NOMO-1 treated with DMSO at 0.1 percent for 48 hours (cell line): ENCODE results near the gene NCKAP5.

ENCODE experiments used
- DNase-seq: peaks from one replicate; lab custom pipeline; 2025; ENCODE audit not compliant: unreplicated experiment; lab: John Stamatoyannopoulos, UW

The NCKAP5 gene

DNA sequence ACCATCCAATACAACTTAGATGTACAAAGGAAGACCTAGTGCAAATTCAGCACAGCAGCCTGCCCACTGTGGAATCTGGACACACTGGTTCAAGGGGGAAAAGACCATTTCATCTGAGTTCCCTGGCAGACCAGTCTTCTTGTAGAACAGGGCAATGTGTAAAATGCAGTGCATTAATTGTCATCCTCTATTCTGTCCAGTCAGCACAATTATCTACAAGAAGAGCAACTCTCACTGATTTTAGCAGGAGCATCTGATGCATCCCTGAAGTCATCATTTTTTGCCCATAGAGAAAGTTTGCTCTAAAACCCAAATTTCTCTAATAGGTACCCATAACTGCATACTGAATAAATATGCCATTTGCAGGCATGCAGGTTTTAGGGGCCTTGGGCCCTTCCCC, 816.4 kb downstream of the NCKAP5 start:
- no peak for DNase-seq

- no peak for DNase-seq
Observed at GRCh38 chr2:132750606-132751005, 817.7 kb downstream of the NCKAP5 start.

DNA sequence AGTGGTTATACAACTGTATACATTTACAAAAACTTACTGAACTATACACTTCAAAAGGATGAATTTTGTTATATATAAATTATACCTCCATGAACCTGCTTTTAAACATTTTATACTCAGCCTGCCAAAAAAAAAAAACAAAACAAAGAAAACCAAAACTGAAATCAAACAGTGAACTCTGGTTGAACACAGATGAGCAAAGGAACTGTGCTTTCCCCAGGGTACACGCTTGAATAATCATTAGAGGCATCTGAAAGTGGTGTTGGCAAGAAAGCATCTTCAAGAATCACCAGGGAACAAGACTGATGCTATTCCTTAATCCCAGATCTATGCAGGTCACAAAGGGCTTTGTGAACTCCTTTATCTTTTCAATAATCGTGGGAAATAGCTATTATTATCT, 821.2 kb downstream of the NCKAP5 start:
- DNase-seq: no peak

DNA sequence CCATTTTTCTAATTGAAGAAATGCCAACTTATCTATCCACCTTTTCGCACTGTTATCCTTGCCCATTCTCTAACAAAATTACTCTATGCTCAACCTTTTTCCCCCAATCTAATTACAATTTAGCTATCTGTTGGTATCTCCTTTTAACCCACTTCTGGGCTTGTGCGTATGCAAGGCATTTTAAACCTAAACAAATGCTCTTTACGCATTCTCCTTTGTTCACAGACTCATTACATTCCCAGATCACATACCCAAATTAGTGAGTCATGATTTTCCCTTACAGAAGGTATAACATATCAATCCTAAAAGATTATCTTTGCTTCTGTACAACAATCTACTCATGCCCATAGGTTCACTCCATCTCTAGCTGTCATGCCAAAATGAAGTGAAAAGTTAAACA, 826.5 kb downstream of the NCKAP5 start:
- no peak for DNase-seq

- DNase-seq: no peak
Observed at GRCh38 chr2:132740081-132740720, 828.1 kb downstream of the NCKAP5 start.

DNA sequence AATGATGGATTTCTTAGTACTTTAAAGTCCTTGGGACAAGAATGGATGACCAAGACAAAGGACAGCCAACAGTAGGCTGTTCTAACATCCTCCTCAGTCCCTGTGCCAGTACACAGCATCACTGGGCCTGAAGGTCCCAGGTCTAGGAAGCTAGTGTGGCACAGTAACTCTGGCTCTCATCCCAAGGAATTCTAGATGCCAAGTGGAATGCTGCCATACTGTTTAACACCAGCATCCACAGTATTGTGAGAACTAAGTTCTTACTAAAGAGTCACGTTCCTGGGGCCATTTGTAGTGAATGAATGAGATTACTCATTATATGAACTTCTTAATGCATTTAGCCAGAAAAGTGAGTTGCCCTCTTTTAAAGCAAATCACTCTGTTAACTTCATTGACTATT, 830.0 kb downstream of the NCKAP5 start:
- DNase-seq: no peak

DNA sequence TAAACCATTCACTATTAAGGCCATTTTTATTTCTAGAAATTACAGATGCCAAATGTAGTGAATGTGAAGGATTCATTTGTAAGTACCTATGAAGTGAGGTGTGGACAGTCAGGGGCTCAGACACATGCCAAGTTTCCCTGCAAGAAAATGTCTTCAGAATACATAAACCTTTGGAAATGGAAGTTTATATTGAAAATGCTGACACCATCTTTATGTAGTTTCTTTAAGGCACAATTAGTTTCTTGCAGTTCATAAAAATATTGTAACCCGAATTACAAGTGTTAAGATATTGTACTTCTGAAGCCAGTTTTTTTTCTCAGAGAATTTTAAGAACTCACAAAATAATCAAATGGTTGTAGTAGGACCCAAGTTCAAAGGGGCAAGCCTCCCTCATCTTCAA, 832.2 kb downstream of the NCKAP5 start:
- no peak for DNase-seq

DNA sequence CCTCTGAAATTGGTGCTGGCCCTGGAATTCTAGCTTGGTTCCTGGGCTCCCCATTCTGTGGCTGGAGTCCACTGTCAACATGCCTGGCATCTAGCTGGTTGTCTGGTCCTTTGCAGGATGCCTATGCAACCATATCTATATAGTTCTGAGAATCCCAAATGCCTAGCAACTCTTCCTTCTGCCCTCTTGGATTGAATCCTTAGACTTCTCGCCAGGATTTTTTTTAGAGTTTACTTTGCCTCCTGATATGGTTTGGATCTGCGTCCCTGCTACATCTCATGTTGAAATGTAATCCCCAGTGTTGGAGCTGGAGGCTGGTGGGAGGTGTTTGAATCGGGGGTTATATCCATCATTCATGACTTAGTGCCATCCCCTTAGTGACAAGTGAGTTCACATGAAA, 833.3 kb downstream of the NCKAP5 start:
- DNase-seq: no peak

GRCh38 chr2:132733094-132733493, 835.2 kb downstream of the NCKAP5 start:
- DNase-seq: no peak

GRCh38 chr2:132732694-132733093, 835.6 kb downstream of the NCKAP5 start:
- no peak for DNase-seq

GRCh38 chr2:132731441-132731840, 836.8 kb downstream of the NCKAP5 start:
- no peak for DNase-seq

- no peak for DNase-seq
Observed at GRCh38 chr2:132730611-132731010, 837.7 kb downstream of the NCKAP5 start.

- DNase-seq: no peak
Observed at GRCh38 chr2:132729522-132729921, 838.7 kb downstream of the NCKAP5 start.

GRCh38 chr2:132726155-132726554, 842.1 kb downstream of the NCKAP5 start:
- DNase-seq: no peak

DNA sequence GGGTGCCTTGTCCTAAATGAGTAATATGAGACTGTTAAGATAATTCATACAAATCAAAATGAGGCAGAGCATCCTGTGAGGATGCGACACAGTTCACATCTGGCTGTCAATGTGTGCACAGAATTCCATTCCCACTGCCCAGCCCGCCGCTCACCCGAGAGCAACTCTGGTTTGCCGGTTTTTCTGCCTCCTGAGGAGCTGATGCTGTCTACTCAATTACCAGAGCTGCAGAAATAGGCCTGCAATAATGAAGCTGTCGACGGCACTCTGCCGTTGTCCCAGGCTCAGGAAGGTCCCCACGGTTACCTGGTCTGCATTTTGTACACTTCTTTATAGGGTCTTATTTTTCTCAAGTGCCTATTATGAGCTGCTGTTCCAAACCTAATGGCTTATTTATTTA, 842.5 kb downstream of the NCKAP5 start:
- DNase-seq: no peak

DNA sequence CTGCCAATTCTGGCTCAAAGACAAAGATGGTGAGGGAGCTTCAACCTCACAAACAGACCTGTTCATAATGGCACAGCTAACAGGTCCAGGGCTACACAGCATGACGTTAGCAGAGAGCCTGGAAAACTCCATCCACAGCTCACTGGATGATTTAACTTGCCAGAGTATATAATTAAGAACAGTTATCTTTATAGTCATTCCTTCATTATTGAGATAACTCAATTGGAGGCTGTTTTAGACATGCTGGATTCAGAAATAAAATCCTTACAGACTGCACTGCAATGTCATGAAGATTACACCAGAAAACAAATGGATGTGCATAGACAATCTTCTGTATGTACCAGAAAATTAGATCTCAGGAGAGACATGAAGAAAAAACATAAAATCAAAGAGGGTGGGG, 843.1 kb downstream of the NCKAP5 start:
- DNase-seq: no peak

DNA sequence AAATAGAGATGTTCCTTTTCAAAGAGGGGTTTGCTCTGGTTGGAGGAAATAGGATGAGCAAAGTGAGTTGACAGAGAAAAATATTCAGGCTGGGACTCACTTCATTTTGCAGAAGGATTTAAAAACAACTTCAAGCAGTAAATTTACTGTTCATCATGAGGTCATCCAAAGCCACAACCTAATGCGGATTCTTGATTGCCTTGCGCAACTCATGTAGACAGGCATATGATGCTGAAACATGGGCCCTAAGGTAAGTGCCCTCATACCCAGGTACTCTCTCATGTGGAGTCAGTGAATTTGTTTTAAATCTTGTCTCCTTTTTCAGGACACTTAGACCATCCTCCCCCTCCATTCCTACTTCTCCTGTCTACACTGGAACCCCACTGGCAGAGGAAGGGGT, 846.3 kb downstream of the NCKAP5 start:
- no peak for DNase-seq

DNA sequence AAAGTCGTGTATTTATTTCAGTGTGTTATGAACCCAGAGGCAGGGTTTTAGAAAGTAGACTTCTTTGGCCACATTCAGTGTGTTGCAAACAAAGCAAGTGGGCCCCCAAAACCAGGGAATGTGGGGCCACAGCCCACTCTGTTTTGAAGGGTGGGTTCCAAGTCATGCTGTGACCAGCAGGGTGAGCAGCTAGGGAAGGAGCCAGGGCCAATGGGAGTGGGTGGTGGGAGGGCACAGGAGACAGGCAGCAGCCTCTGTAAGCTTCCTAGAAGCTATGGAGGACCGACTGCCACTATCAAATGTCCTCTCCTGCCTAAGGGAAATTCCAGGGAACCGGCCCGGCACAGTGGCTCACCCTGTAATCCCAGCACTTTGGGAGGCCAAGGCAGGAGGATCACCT, 847.9 kb downstream of the NCKAP5 start:
- no peak for DNase-seq

GRCh38 chr2:132719480-132719879, 848.8 kb downstream of the NCKAP5 start:
- DNase-seq: no peak

GRCh38 chr2:132716954-132717353, 851.3 kb downstream of the NCKAP5 start:
- no peak for DNase-seq

DNA sequence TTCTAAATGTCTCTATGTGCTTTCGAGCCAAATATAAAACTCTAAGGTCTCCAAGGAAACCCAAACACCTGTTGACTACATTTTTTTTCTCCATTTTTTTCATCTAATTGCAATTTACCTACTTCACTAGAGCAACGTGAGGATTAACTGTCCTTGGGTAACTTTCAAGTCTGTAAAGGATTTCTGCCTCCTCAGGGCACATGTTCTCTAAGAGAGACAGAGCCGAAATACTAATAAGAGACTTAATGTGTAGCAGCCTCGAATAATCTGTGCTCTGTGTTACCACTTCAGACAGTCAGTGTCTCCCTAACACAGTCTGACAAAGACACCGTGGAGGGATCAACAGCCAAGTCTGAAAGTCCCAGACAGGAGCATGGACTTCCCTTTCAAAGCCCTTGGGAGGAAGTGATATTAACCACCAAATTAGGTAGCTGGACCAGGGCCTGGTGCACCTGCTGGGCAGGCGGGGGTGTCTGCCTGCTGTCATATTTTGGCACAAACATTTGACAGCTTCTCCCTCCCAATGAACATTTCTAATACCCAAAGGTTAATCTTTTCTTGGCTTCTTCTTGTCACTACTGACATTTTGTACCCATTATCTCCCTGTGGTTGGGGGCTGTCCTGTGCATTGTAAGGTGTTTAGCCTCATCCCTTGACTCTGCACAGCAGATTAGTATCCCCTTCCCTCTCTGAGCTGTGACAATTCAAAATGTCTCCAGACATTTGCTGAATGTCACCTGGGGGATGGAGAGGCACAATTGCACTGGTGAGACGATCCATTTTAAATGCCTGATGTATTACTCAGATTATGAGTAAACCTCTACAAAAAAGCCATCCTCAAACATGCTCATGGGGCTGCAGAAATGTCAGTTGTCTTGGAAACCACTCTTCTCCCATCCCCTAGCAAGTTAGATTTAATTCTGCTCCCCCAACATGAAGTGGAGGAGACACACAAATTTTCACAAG, 852.6 kb downstream of the NCKAP5 start:
- DNase-seq: no peak

- no peak for DNase-seq
Observed at GRCh38 chr2:132703396-132703795, 864.9 kb downstream of the NCKAP5 start.
